Right cardiac atrium (tissue), 5 donors: ENCODE measurements around the gene ZNF213. TPM values are rescaled to one million over a fixed set of nuclear protein-coding genes. Genes with fewer than 3 reads are reported as not detected.

Source experiments
- ATAC-seq, 2 donors: fragments of 200-7000 bp; cut with Tn5 transposase; one replicate each; pipeline versions ENCODE4 v1.8.0 to v1.9.1; 2020; ENCODE audit warnings: moderate library complexity in 2 of 2, mild to moderate bottlenecking in 1 of 2
- DNase-seq, 3 donors: peaks; one replicate each; pipeline ENCODE4 v3.0.0-alpha.2; 2020
- H3K27ac ChIP-seq: one replicate; pipeline ENCODE4 v1.5.1; 2013; ENCODE audit warnings: mild to moderate bottlenecking, low read length, control low read depth, moderate library complexity
- H3K27me3 ChIP-seq: one replicate; pipeline ENCODE4 v1.6.1; 2013; ENCODE audit not compliant: control insufficient read depth, insufficient read depth
- H3K4me1 ChIP-seq: one replicate; pipeline ENCODE4 v1.6.1; 2013; ENCODE audit warnings: low read length; ENCODE audit not compliant: control insufficient read depth, insufficient read depth
- H3K4me3 ChIP-seq: one replicate; pipeline ENCODE4 v1.5.1; 2013; ENCODE audit warnings: low read length, control low read depth
- H3K9me3 ChIP-seq: one replicate; pipeline ENCODE4 v1.6.1; 2013; ENCODE audit warnings: low read length; ENCODE audit not compliant: control insufficient read depth
- WGBS: extraction: QIAGEN DNeasy Blood & Tissue Kit; methylation state at CpG from one replicate; pipeline ENCODE4 v1.1.7; 2013; 5-methylcytosine and 5-hydroxymethylcytosine counted together
- intact Hi-C, 4 donors: fragments of 100-400 bp; cut with DNase I; formaldehyde crosslinking; loops; one replicate each; pipeline versions ENCODE4 v1.11.0 to v1.14.0; 2022 to 2023
- polyA plus RNA-seq: library from polyadenylated mRNA; stranded (reverse); fragments of 200-250 nt; gene quantifications from one replicate; pipeline ENCODE4 v1.2.3, GENCODE V29; 2013
- total RNA-seq, 4 donors: library from RNA; stranded (reverse); fragmentation: NEBNext Ultra II Directional; extraction: Animal tissue kit (Norgen Biotek cat#: 25700); gene quantifications; one replicate each; pipeline ENCODE4 v1.2.1, GENCODE V29; 2021
- donor health status: healthy with polysubstance abuse.
- donor health status: DM: no; HTN: yes; CAD: no.
- donor health status: DM: no; HTN: no; CAD: no.
- donor health status: DM: no; HTN: yes; CAD: no; lungs with severe emphysema.
- donor health status: DM: yes; HTN: yes; CAD: no.

The ZNF213 gene
- total and polyA plus RNA-seq, 5 donors, result 6.2 to 8.7 (median 7.2) TPM

DNA sequence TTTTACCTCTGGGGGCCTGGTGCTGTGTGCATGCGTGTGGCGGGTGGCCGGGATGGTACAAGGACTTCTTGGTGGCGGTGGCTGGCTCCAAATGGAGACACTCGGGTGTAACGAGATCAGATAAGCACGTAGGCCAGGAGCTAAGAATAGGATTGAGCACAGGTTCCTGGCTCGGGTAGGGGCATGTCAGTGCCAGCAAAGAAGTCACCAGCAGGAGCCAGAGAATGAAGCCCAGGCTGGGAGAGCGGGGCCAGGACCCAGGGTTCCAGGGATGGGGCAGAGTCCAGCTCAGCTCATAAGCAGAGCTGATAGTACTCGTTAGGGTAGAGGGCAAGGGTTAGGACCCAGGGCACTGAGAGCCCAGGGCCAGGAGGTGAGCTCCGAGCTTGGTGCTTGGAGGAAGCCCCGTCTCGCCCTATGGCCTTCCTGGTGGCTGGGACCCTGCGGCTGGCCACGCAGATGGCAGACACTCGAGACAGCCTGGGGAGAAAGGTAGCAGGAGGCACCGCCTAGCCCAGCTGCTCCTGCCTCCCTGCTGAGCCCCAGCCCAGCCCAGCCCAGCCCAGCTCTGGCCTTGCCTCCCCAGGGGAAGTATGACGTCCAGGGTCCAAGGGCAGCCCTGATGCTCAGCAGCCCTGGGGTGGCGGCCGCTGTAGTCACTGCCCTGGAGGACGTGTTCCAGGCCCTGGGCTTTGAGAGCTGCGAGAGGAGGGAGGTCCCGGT is 8.9 kb downstream of the ZNF213 start:
- 68% methylated on average over 23 of the region's 23 CpGs for whole genome bisulfite sequencing
- intact Hi-C loops, result no loop called here
- ATAC-seq (peak; percentile 55 to 71), DNase-seq (peak; percentile 35 to 81 (median 74))
- no peak overlapping the region for H3K4me3 ChIP-seq
- H3K4me1 ChIP-seq, result peaks cover 2% of the 10 kb centered on the region
- no peaks in the 10 kb centered on the region for H3K27me3 ChIP-seq
- H3K27ac ChIP-seq, result peak overlapping the region; percentile 86
- H3K9me3 ChIP-seq, result no peaks in the 10 kb centered on the region

DNA sequence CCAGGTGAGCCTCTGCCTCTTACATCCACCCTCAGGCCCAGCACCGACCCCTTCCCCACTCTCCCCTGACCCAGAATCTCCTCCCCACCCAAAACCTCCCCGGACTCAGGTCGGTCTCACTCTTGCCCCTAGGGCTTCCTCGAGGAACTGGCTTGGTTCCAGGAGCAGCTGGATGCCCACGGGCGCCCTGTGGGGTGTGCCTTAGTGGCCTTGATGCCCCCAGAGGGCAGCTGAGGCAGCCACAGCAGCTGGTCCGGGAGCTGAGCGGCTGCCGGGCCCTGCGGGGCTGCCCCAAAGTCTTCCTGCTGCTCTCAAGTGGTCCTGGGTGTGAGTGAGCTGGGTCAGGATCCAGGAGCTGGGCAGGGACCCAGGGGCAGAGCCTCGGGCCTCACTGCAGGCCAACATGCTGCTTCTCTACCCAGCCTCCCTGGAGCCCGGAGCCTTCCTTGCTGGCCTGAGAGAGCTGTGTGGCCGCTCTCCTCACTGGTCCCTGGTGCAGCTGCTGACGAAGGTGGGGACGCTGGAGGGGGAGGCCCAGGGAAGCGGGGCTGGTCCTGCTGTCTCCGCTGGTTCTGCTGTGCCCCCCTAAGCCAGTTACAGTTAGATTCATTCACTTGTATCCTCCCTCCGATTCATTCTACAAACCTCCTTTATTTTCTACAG is 9.6 kb downstream of the ZNF213 start:
- Histone ChIP-seq H3K4me3 (no peak overlapping the region), H3K27ac (peak overlapping the region; percentile 46), H3K27me3 (no peaks in the 10 kb centered on the region), H3K4me1 (peaks cover 2% of the 10 kb centered on the region), H3K9me3 (no peaks in the 10 kb centered on the region)
- ATAC-seq (no peak), DNase-seq (no peak)
- intact Hi-C loops, result no loop called here
- WGBS, result 73% methylated on average over 18 of the region's 18 CpGs

- DNase-seq (peak in 1 of 3 donors; percentile 44), ATAC-seq (no peak)
- Histone ChIP-seq H3K4me1 (peaks cover 2% of the 10 kb centered on the region), H3K4me3 (no peak overlapping the region), H3K27me3 (no peaks in the 10 kb centered on the region), H3K27ac (no peak overlapping the region), H3K9me3 (no peaks in the 10 kb centered on the region)
- WGBS, result 85% methylated on average over 10 of the region's 10 CpGs
- intact Hi-C loops, result no loop called here
Observed at GRCh38 chr16:3145151-3145550, 10.3 kb downstream of the ZNF213 start.

DNA sequence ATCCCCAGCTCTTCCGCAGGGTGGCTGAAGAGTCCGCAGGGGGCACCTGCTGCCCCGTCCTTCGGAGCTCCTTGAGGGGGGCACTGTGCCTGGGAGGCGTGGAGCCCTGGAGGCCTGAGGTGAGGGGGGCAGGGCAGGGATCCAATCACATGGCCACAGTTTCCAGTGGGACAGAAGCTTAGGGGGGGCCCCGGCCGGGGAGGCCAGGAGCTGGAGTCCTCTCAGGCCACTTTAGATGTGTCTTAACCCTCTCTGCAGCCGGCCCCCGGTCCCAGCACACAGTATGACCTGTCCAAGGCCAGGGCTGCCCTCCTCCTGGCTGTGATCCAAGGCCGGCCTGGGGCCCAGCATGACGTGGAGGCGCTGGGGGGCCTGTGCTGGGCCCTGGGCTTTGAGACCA is 10.8 kb downstream of the ZNF213 start:
- intact Hi-C loops, result no loop called here
- no peak for ATAC-seq
- WGBS, result 76% methylated on average over 12 of the region's 12 CpGs
- peak in 1 of 3 donors; percentile 51 for DNase-seq
- H3K4me1 ChIP-seq, result peaks cover 2% of the 10 kb centered on the region
- H3K9me3 ChIP-seq, result no peaks in the 10 kb centered on the region
- no peak overlapping the region for H3K27ac ChIP-seq
- H3K4me3 ChIP-seq, result no peak overlapping the region
- H3K27me3 ChIP-seq, result no peaks in the 10 kb centered on the region

DNA sequence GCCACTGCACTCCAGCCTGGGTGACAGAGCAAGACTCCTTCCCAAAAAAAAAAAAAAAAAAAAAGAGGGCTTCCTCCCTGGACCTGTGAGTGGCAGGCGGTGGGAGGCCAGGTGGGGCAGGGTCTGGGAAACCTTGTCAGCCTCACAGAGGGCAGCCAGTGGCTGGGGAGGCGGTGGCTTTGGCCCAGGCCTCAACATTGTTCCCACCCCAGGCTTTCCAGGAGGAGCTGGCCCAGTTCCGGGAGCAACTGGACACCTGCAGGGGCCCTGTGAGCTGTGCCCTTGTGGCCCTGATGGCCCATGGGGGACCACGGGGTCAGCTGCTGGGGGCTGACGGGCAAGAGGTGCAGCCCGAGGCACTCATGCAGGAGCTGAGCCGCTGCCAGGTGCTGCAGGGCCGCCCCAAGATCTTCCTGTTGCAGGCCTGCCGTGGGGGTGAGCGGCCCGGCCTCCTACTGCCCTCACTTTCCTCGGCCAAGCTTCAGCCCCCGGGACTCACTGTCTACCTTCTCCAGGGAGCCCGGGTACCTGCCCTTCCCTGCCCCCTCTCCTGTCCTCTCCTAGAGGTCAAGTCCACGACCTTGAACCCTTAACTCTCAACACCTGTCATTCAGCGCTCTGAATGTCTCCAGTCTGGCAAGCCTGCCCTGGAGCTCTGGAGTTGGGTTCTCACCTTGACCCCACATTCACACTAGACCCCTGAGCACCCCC is 12.4 kb downstream of the ZNF213 start:
- DNase-seq, result peak in 2 of 3 donors; percentile 55 to 59
- Histone ChIP-seq H3K27ac (no peak overlapping the region), H3K9me3 (no peaks in the 10 kb centered on the region), H3K27me3 (no peaks in the 10 kb centered on the region), H3K4me1 (peaks cover 2% of the 10 kb centered on the region), H3K4me3 (no peak overlapping the region)
- 89% methylated on average over 16 of the region's 16 CpGs for WGBS
- ATAC-seq, result no peak
- intact Hi-C loops, result no loop called here

DNA sequence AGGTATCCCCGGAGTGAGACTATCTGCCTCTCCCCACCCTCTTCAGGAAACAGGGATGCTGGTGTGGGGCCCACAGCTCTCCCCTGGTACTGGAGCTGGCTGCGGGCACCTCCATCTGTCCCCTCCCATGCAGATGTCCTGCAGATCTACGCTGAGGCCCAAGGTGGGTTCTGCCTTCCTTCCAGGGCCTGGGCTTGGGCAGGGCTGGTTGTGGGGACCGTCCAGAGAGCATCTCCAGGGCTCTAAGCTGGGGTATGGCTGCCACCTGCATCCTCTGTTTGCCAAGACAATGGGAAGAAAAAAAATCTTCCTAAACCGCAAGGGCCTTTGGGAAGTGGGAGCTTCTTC is 12.9 kb downstream of the ZNF213 start:
- H3K9me3 ChIP-seq, result no peaks in the 10 kb centered on the region
- WGBS, result 93% methylated on average over 5 of the region's 5 CpGs
- intact Hi-C loops, result no loop called here
- DNase-seq (no peak), ATAC-seq (no peak)
- H3K27me3 ChIP-seq, result no peaks in the 10 kb centered on the region
- peaks cover 2% of the 10 kb centered on the region for H3K4me1 ChIP-seq
- no peak overlapping the region for H3K4me3 ChIP-seq
- H3K27ac ChIP-seq, result no peak overlapping the region

DNA sequence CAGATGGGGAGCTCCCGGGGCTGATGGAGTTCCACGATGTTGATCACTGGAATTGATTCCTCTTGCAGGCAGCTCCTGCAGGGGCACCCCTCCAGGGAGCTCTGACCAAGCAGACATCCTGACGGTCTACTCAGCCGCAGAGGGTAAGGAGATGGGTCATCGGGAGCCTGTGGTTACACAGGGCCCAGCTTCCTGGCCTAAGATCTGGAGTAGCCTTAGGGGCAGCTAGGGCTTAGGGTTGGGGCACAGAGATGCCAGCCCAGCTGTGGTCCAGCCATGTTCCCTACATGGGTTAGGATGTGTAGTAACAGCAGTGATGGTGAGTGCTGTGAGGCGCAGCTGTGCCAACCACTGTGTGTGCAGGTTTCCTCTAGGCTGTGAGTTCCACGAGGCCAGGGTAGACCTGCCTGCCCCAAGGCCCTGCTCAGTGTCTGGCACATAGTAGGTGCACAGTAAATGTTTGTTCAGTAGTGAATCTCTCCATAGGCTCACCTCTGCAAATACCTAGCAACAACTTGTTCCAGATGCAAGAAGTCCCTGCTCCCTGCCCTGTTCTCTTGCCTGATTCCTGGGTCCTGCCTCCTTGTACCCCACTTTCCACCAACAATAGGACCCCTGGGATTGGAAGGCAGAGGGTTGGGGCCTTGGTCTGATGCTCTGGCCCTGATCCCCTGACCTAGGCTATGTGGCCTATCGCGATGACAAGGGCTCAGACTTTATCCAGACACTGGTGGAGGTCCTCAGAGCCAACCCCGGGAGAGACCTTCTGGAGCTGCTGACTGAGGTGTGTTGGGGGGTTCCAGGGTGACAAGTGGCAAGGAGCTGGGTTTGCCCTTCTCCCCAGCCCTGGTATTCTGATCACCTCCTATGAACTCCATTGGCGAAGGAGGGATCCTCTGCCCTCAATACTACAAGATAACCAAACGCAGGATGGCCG is 13.7 kb downstream of the ZNF213 start:
- no peak for ATAC-seq
- H3K4me1 ChIP-seq, result peaks cover 2% of the 10 kb centered on the region
- 93% methylated on average over 13 of the region's 13 CpGs for WGBS
- intact Hi-C loops, result no loop called here
- H3K27me3 ChIP-seq, result no peaks in the 10 kb centered on the region
- H3K9me3 ChIP-seq, result no peaks in the 10 kb centered on the region
- no peak for DNase-seq
- no peak overlapping the region for H3K4me3 ChIP-seq
- H3K27ac ChIP-seq, result no peak overlapping the region

DNA sequence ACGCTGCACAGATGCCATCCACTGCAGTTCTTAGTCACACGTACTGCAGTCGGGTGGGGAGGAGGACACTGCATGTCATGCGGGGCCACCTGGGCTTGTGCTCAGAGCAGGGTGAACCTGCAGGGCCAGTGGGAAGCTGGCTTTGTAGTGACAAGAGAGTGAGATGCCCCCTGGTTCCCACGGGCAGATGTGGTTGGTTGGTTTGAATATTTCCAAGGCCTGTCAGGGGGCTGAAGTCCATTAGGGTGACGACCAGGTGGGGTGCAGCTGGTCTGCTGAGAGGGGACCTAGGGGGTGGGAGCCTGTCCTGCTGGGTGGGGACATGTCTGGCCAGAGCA is 14.3 kb downstream of the ZNF213 start:
- Histone ChIP-seq H3K4me1 (no peaks in the 10 kb centered on the region), H3K27me3 (no peaks in the 10 kb centered on the region), H3K9me3 (no peaks in the 10 kb centered on the region), H3K27ac (peak overlapping the region; percentile 80), H3K4me3 (no peak overlapping the region)
- WGBS, result 89% methylated on average over 6 of the region's 6 CpGs
- DNase-seq (peak in 2 of 3 donors; percentile 35 to 63), ATAC-seq (no peak)
- intact Hi-C loops, result no loop called here

- DNase-seq (peak; percentile 78 to 92 (median 91)), ATAC-seq (peak; percentile 59 to 63)
- Histone ChIP-seq H3K27ac (peak overlapping the region; percentile 80), H3K4me3 (peak overlapping the region; percentile 64), H3K9me3 (no peaks in the 10 kb centered on the region), H3K4me1 (no peaks in the 10 kb centered on the region), H3K27me3 (no peaks in the 10 kb centered on the region)
- 6% methylated on average over 41 of the region's 41 CpGs for WGBS
- intact Hi-C loops, result no loop called here
Observed at GRCh38 chr16:3149630-3150345, 15.0 kb downstream of the ZNF213 start.
